ENCODE data around the gene GFM2.
"Not testable (repeated sequence)": the region's sequence is repeated elsewhere in the genome, so short reads cannot be mapped to it uniquely, and the experiment has no call there.

Gene GFM2

GRCh38 chr5:74693191-74693590 lies 73.7 kb downstream of the GFM2 start:
- no peak for DNase-seq (ENCODE audit: low spot score)

DNA sequence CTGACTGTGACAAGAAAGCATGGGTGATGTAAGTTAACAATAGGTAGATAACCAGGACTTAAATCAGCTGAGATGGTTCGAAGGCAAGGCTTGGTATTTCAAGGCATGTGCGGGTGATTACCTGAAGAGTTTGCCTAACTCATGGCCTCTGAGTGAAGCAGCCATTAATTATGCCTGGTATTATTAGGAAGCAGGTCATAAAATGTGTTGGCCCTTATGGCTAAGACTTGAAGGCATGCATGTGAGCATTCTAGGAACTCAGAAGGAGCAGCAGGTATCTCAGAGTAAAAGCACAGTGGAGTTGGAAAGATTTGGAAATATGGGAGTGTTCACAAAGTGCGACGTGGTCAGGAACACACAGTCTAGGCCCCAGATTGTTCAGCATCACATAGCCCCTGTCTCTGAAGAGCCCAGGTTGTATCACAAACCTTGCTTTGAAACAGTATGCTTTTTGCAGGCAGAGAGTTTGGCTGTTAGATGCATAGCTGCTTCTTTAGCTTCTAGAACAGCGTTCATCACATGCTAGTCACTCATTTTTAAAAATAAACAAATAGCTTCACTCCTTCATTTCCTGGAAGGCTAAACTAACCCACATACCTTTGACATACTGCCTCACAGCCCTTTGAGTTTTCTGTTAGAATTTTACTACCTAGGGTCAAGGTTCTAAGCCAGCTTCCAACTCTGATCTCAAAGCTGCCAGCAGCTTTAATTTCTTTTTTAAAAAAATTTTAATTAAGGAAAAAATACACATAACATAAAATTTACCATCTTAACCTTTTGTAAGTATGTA lies 79.8 kb downstream of the GFM2 start:
- no peak for DNase-seq (ENCODE audit: low spot score)

DNA sequence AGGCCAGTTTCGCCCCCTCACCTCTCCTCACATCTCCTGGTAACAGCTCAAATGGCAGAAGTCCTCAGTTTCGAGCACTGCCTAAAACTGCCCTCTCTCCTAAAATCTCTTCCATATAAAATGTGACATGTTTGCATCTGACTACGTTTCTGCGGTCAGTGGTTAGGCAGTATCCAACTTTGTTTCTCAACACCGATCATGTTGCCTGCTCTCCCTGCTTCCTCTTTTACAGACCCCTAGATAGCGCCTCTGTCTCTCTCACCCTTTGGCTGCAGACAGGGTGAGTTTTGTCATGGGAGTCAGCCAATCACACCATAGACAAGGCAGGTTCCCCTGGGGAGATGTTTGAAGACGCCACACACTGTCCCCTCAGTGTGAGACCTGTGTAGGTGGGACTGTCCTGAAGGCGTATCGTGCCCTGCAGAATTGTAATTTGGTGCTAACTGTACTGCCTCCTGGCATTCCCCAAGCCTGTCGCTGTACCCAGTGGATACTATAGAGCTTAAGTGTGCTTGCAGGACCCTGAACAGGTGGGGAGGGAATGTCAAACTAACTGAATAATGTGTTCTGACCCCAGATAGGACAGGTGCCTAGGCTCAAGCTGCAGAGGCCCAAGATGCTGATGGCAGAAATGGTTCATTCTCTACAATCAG lies 80.8 kb downstream of the GFM2 start:
- peak; percentile 18 for DNase-seq (ENCODE audit: low spot score)

DNA sequence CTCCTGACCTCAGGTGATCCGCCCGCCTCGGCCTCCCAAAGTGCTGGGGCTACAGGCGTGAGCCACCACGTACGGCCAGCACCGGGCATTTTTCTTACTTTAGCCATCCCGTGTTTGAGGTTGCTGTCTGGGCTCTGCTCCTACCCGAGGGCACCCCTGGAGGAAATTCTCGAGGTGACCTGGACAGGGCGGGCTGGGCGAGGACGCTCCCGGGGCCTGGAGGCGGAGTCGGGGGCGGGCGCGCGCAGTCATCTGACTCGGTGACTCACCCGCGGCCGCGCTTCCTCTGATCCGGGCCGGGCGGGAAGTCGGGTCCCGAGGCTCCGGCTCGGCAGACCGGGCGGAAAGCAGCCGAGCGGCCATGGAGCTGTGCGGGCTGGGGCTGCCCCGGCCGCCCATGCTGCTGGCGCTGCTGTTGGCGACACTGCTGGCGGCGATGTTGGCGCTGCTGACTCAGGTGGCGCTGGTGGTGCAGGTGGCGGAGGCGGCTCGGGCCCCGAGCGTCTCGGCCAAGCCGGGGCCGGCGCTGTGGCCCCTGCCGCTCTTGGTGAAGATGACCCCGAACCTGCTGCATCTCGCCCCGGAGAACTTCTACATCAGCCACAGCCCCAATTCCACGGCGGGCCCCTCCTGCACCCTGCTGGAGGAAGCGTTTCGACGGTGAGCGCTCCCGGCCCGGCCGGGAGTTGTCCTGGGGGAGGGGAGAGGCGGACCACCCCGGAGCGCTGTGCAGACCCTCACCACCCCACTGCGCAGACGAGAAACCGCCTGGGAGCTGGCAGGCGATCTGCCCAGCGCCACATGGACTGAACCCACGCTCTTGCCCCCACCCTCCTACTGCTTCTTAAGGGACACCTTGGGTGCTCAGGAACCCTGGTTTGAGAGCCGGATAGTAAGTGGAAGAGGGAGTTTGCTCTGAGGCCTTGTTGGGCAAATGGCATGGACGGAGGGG lies 81.7 kb downstream of the GFM2 start, which contains the start of gene HEXB:
Gene HEXB, plus strand, starts transcription at position 334 of the 952 bp plus-strand sequence. Its CDS starts 28 bp downstream, at position 362.
- DNase-seq (ENCODE audit: low spot score) = peak; percentile 82

GRCh38 chr5:74679966-74680365 lies 87.0 kb downstream of the GFM2 start:
- DNase-seq (ENCODE audit: low spot score) = no peak

GRCh38 chr5:74679300-74679699 lies 87.6 kb downstream of the GFM2 start:
- DNase-seq (ENCODE audit: low spot score) = not testable (repeated sequence)

DNA sequence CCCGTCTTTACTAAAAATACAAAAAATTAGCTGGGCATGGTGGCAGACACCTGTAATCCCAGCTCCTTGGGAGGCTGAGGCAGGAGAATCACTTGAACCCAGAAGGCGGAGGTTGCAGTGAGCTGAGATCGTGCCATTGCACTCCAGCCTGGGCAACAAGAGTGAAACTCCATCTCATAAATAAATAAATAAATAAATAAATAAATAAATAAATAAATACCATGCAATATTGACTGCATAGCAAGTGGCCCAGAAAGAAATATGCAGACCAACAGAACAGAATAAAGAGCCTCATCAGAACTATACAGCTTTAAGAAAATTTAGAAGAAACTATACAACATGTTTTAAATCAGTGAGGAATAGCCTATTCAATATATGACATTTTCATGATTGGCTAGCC lies 88.8 kb downstream of the GFM2 start:
- not testable (repeated sequence) for DNase-seq (ENCODE audit: low spot score)

DNA sequence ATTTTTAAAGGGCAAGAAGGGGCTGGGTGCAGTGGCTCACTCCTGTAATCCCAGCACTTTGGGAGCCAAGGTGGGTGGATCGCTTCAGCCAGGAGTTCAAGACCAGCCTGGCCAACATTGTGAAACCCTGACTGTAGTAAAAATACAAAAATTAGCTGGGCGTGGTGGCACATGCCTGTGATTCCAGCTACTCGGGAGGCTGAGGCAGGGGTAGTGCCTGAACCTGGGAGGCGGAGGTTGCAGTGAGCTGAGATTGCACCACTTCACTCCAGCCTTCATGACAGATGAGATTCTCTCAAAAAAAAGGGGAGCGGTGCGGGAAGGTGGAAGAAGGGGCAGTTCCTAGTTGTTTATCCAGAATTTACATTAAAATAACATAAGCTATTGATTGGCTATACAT lies 90.5 kb downstream of the GFM2 start:
- DNase-seq (ENCODE audit: low spot score) = not testable (repeated sequence)

- DNase-seq (ENCODE audit: low spot score) = peak; percentile 75
Measured at GRCh38 chr5:74673011-74673790, 93.7 kb downstream of the GFM2 start.

DNA sequence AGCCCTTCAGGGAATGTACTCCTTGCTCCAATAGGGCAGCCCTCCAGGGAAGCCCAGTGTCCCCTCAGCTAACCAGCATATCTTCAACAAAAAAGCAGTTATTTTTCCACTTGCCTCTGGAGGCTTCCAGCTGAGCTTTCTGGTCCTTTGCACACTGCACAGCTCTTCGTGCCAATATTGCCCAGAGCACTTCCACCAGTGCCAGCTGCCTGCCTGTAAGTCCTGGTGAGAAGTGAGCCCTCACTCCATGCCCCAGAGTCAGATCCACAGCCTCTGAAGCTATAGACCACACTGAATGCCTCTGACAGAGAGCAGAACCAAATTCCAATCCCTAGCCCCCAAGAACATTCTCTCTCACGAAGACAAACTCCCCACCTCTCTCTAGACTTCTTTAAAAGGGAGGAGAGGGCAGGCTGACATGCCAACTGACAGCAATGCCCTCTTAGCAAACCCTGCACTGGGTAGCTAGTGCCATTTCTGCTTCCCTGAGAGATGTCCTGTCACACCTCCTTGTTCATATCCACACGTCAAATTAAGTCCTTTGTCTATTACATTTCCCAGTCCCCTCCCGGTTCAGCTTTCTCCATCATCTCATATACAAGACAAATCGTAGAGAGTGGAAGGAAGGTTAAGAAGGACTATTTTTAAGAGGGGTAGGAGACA lies 94.6 kb downstream of the GFM2 start:
- no peak for DNase-seq (ENCODE audit: low spot score)

Data from putamen (tissue), 1 donor.